Lower lobe of right lung (tissue), 2 donors: ENCODE measurements around the gene DAAM2. TPM values are rescaled to one million over a fixed set of nuclear protein-coding genes. Genes with fewer than 3 reads are reported as not detected.

ENCODE experiments used
- ATAC-seq, 2 donors: fragments of 200-7000 bp; cut with Tn5 transposase; one replicate each; pipeline ENCODE4 v1.9.1; 2020 to 2022; ENCODE audit warnings: mild to moderate bottlenecking in 2 of 2, moderate library complexity in 2 of 2
- DNase-seq: peaks from one replicate; pipeline ENCODE4 v3.0.0-alpha.2; 2020
- H3K27ac ChIP-seq: fragments of 200-600 bp; one replicate; pipeline ENCODE4 v1.8.0; 2022
- H3K27me3 ChIP-seq: fragments of 200-600 bp; one replicate; pipeline ENCODE4 v1.8.0; 2022; ENCODE audit warnings: low read depth
- H3K36me3 ChIP-seq: fragments of 200-600 bp; one replicate; pipeline ENCODE4 v1.8.0; 2022; ENCODE audit warnings: mild to moderate bottlenecking
- H3K4me1 ChIP-seq: fragments of 200-600 bp; one replicate; pipeline ENCODE4 v1.8.0; 2022
- H3K4me3 ChIP-seq: fragments of 200-600 bp; one replicate; pipeline ENCODE4 v1.8.0; 2022; ENCODE audit warnings: mild to moderate bottlenecking
- H3K9me3 ChIP-seq: fragments of 200-600 bp; one replicate; pipeline ENCODE4 v1.8.0; 2022
- intact Hi-C: fragments of 100-400 bp; cut with DNase I; formaldehyde crosslinking; loops from one replicate; pipeline ENCODE4 v1.11.0; 2022
- total RNA-seq: library from RNA; stranded (reverse); fragmentation: NEBNext Ultra II Directional; extraction: Animal tissue kit (Norgen Biotek cat#: 25700); gene quantifications from one replicate; pipeline ENCODE4 v1.2.1, GENCODE V29; 2021
- TF ChIP-seq, protein P1 (sequence below): fragments of 200-600 bp; IDR thresholded peaks from one replicate; pipeline ENCODE4 v1.8.0; 2022; ENCODE audit warnings: antibody characterized with exemption, mild to moderate bottlenecking
- donor health status: DM: no; HTN: yes; CAD: no; lungs with severe emphysema.

Gene DAAM2
- total RNA-seq, 1 donor from 2014 or later, result 29.0 TPM

DNA sequence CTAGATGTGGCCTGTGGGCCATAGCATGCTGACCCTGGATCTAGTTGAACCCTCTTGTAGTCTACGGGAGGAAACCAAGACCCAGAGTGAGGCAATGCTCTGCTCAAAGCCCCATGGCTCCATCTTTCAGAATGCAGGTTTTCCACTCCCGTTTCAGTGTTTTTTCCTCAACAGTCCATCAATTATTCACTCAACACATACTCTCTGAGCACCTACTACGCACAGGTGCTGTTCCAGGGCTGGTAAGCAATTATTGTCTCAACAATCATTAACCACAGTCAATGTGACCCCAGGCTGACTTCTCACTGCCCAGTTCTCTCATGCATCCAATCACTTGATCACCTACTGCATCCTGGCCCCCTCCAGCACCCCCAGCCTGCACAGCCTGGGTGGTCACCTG, 122.1 kb downstream of the DAAM2 start:
- H3K27me3 ChIP-seq, result no peaks in the 10 kb centered on the region
- peaks cover 95% of the 10 kb centered on the region for H3K36me3 ChIP-seq
- TF ChIP-seq, protein P1, sequence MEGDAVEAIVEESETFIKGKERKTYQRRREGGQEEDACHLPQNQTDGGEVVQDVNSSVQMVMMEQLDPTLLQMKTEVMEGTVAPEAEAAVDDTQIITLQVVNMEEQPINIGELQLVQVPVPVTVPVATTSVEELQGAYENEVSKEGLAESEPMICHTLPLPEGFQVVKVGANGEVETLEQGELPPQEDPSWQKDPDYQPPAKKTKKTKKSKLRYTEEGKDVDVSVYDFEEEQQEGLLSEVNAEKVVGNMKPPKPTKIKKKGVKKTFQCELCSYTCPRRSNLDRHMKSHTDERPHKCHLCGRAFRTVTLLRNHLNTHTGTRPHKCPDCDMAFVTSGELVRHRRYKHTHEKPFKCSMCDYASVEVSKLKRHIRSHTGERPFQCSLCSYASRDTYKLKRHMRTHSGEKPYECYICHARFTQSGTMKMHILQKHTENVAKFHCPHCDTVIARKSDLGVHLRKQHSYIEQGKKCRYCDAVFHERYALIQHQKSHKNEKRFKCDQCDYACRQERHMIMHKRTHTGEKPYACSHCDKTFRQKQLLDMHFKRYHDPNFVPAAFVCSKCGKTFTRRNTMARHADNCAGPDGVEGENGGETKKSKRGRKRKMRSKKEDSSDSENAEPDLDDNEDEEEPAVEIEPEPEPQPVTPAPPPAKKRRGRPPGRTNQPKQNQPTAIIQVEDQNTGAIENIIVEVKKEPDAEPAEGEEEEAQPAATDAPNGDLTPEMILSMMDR, result no peak
- DNase-seq, result no peak
- no peak for ATAC-seq
- H3K27ac ChIP-seq, result no peak overlapping the region
- no peak overlapping the region for H3K4me3 ChIP-seq
- H3K9me3 ChIP-seq, result no peaks in the 10 kb centered on the region
- intact Hi-C loops, result no loop called here
- H3K4me1 ChIP-seq, result no peaks in the 10 kb centered on the region

DNA sequence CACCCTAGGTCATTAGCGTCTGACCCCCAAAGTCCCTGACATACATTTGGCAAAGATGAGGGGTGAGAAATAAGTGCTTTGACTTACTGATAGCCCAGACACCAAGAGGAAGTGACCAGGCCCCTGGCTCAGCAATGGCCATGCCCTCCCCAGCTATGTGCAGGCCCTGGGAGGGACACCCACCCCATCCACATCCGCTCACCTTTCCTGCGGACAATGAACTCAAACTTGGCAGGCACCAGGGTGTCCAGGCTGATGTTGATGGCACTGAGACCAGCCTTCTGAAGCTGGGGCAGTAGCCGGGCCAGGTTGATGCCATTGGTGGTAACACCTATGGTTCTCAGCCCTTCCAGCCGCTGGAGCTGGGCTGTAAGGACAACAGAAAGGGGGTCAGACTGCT, 123.7 kb downstream of the DAAM2 start:
- no peak overlapping the region for H3K27ac ChIP-seq
- H3K4me1 ChIP-seq, result no peaks in the 10 kb centered on the region
- DNase-seq (no peak), ATAC-seq (no peak)
- intact Hi-C loops, result no loop called here
- no peak overlapping the region for H3K4me3 ChIP-seq
- peaks cover 79% of the 10 kb centered on the region for H3K36me3 ChIP-seq
- H3K27me3 ChIP-seq, result no peaks in the 10 kb centered on the region
- no peaks in the 10 kb centered on the region for H3K9me3 ChIP-seq
- TF ChIP-seq, protein P1, result no peak

DNA sequence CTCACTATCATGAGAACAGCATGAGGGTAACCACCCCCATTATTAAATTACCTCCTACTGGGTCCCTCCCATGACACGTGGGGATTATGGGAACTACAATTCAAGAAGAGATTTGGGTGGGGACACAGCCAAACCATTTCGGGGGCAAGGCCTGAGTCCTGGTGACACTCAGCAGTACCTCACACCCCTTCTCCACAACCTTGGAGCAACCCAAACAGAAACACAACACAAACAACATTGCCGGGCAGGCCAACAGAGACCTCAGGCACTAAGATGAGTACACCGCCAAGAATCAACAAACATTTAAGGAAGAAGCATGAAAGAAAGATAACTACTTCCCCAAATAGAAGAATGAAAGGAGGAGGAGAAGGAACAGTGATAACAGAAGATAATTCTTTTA, 125.2 kb downstream of the DAAM2 start:
- ATAC-seq (no peak), DNase-seq (no peak)
- no peaks in the 10 kb centered on the region for H3K27me3 ChIP-seq
- H3K4me3 ChIP-seq, result no peak overlapping the region
- intact Hi-C loops, result no loop called here
- H3K4me1 ChIP-seq, result no peaks in the 10 kb centered on the region
- H3K9me3 ChIP-seq, result no peaks in the 10 kb centered on the region
- H3K36me3 ChIP-seq, result peaks cover 77% of the 10 kb centered on the region
- TF ChIP-seq, protein P1, result no peak
- no peak overlapping the region for H3K27ac ChIP-seq

DNA sequence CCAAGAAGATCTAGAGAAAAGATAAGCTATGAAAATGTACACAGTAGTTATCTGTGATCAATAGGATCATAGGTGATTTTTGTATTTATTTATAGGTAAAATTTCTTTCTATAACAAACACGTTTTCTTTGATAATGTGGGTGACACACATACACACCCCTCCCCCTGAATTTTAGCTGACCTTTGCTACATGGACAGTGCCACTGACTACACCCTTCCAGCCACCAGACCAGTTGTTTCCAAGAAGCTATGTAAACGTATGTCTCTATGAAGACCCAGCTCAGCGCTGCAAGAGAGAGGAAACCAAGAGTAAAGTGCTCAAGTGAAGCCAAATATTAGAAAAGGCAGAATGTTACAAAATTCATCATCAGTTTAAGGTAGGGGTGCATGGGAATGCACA, 125.8 kb downstream of the DAAM2 start:
- no peaks in the 10 kb centered on the region for H3K9me3 ChIP-seq
- peaks cover 2% of the 10 kb centered on the region for H3K4me1 ChIP-seq
- TF ChIP-seq, protein P1, result no peak
- peaks cover 77% of the 10 kb centered on the region for H3K36me3 ChIP-seq
- ATAC-seq (no peak), DNase-seq (no peak)
- H3K27ac ChIP-seq, result no peak overlapping the region
- no peak overlapping the region for H3K4me3 ChIP-seq
- intact Hi-C loops, result no loop called here
- no peaks in the 10 kb centered on the region for H3K27me3 ChIP-seq

DNA sequence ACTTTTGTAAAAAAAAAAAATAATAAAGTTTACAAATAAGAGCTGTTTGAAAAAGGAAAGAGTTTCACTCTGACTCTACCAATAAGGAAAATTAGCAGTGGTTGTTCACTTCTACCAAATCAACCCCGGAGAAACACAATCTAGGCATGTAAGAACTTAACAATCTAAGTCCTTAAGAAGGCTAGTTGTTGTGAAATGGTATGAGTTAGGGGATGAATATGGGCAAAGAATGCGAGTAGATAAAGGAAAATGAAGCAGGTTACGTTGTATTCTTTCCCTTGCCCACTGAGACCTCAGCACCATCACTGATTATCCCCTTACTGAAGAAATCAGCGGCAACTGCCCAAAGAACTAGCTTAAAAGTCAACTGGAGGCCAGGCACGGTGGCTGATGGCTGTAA, 126.7 kb downstream of the DAAM2 start:
- Histone ChIP-seq H3K27me3 (no peaks in the 10 kb centered on the region), H3K27ac (no peak overlapping the region), H3K4me1 (peaks cover 10% of the 10 kb centered on the region), H3K9me3 (no peaks in the 10 kb centered on the region), H3K36me3 (peaks cover 76% of the 10 kb centered on the region), H3K4me3 (no peak overlapping the region)
- DNase-seq (no peak), ATAC-seq (no peak)
- TF ChIP-seq, protein P1, result no peak
- intact Hi-C loops, result no loop called here

DNA sequence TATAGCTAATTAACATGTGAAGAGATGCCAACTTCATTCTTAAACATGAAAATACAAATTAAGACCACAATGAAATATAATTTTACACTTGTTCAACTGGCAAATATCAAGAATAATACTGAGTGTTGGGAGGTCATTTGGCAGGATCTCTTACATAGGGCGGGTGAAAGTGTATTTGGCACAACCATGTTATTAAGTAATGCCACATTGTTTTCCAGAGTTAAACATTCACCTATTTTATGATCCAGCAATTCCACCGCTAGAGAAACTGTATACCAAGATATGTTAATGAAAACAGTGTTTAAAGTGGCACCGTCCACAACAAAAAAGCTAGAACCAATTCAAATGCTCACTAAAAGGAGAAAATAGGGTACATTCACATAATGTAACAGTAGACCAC, 128.0 kb downstream of the DAAM2 start:
- intact Hi-C loops, result no loop called here
- Histone ChIP-seq H3K27ac (no peak overlapping the region), H3K27me3 (no peaks in the 10 kb centered on the region)

More for the DNA sequence above, 128.0 kb downstream of the DAAM2 start:
- TF ChIP-seq, protein P1, result no peak
- no peak for ATAC-seq
- Histone ChIP-seq H3K9me3 (no peaks in the 10 kb centered on the region), H3K4me1 (peaks cover 12% of the 10 kb centered on the region), H3K4me3 (no peak overlapping the region), H3K36me3 (peaks cover 75% of the 10 kb centered on the region)
- no peak for DNase-seq
